BJ (cell line): ENCODE measurements around the gene UQCC2. TPM values are rescaled to one million over a fixed set of nuclear protein-coding genes. Genes with fewer than 3 reads are reported as not detected.

Source experiments
- CTCF ChIA-PET: fragments of 350-600 bp; formaldehyde crosslinking; extraction: SDS; loops from one replicate; lab custom pipeline; 2021; ENCODE audit warnings: antibody characterized with exemption, inconsistent platforms; lab: Yijun Ruan, JAX
- POLR2A ChIA-PET: fragments of 300-600 bp; sonication (Branson Sonifier 250); formaldehyde crosslinking; extraction: SDS; loops from one replicate; lab custom pipeline; 2021; ENCODE audit warnings: antibody characterized with exemption; lab: Charles Lee
- DNase-seq: peaks from one replicate; pipeline ENCODE4 v3.0.0-alpha.2; 2011; ENCODE audit warnings: low read depth
- H3K27me3 ChIP-seq: 2 replicates; pipeline ENCODE4 v1.6.0; 2011; ENCODE audit warnings: low read length; ENCODE audit not compliant: control insufficient read depth, insufficient read depth
- H3K36me3 ChIP-seq: 2 replicates; pipeline ENCODE4 v1.5.1; 2011; ENCODE audit warnings: low read length; ENCODE audit not compliant: control insufficient read depth, insufficient read depth
- H3K4me3 ChIP-seq: 2 replicates; pipeline ENCODE4 v1.5.1; 2011; ENCODE audit warnings: low read depth, mild to moderate bottlenecking, control low read depth, low read length
- CTCF ChIP-seq: IDR thresholded peaks from 2 replicates; pipeline ENCODE4 v1.5.1; 2011; ENCODE audit warnings: low read depth, mild to moderate bottlenecking, control low read depth, inconsistent platforms, low read length, moderate library complexity; ENCODE audit not compliant: insufficient read depth
- polyA plus RNA-seq: library from polyadenylated mRNA; depleted of rRNA; stranded (reverse); fragments of >200 nt; gene quantifications from 2 replicates; pipeline ENCODE4 v1.2.3, GENCODE V29; 2011

The UQCC2 gene
- polyA plus RNA-seq, 1 experiment: 51.7 TPM

- H3K36me3 ChIP-seq: no peaks in the 10 kb centered on the region
- DNase-seq: no peak
- POLR2A ChIA-PET: no interaction called here
- H3K27me3 ChIP-seq: peaks cover 3% of the 10 kb centered on the region
- H3K4me3 ChIP-seq: no peak overlapping the region
- TF ChIP-seq CTCF: no peak
- CTCF ChIA-PET: interaction anchor here (1.1 to 3.1 kb wide), 2 partner anchors 27 to 36 kb away, joined by 4 to 15 read pairs; no protein-coding TSS in a partner anchor
Measured at GRCh38 chr6:33735216-33735615, 23.7 kb upstream of the UQCC2 start.

DNA sequence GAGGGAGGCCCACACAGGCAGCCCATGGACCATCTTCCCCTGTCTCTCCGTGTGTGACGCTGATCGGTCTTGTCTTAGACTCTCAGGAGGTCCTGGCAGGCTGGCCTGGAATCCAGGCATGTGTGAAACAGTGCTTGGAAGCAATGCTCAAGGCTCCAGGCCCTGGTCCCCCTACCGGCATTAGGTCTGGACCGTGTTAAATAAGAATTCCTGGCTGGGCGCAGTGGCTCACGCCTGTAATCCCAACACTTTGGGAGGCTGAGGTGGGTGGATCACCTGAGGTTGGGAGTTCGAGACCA, 22.2 kb upstream of the UQCC2 start:
- ChIA-PET CTCF (interaction anchor here (1.0 to 1.9 kb wide), 2 partner anchors 10 to 294 kb away, joined by 3 to 11 read pairs; no protein-coding TSS in a partner anchor), POLR2A (no interaction called here)
- Histone ChIP-seq H3K4me3 (no peak overlapping the region), H3K36me3 (no peaks in the 10 kb centered on the region), H3K27me3 (peaks cover 3% of the 10 kb centered on the region)
- no peak for DNase-seq
- no peak for TF ChIP-seq CTCF

- Histone ChIP-seq H3K27me3 (peaks cover 6% of the 10 kb centered on the region), H3K36me3 (no peaks in the 10 kb centered on the region), H3K4me3 (no peak overlapping the region)
- TF ChIP-seq CTCF: peak; percentile 15; the same call in 1 of the 2 replicates
- ChIA-PET CTCF (interaction anchor here (0.8 to 1.9 kb wide), 7 partner anchors 11 to 295 kb away, joined by 3 to 11 read pairs (median 3); partner anchors contain the start of gene UQCC2), POLR2A (no interaction called here)
- no peak for DNase-seq
Measured at GRCh38 chr6:33732817-33733708, 21.6 kb upstream of the UQCC2 start.

DNA sequence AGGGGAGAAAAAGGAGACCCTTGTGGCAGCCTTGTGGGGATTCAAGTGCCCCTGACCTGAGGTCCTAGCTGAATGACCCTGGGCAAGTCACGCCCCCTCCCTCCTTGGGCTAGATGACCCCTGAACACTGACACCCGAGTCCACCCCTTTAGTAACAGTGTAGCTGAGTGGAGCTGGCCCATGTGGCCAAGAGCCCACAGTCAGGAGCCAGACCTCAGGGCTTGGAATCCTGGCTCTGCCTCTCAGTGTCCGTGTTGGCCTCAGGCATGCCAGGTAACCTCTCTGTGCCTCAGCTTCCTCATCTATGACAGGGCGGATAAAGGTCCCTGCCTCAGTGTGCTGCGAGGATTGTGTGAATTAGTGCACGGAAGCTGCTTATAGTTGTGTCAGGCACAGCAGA, 20.9 kb upstream of the UQCC2 start:
- Histone ChIP-seq H3K36me3 (no peaks in the 10 kb centered on the region), H3K4me3 (no peak overlapping the region), H3K27me3 (peaks cover 6% of the 10 kb centered on the region)
- ChIA-PET CTCF (interaction anchor here (0.8 to 1.9 kb wide), 6 partner anchors 10 to 296 kb away, joined by 3 to 11 read pairs (median 4); partner anchors contain the start of gene UQCC2), POLR2A (no interaction called here)
- no peak for DNase-seq
- no peak for TF ChIP-seq CTCF

DNA sequence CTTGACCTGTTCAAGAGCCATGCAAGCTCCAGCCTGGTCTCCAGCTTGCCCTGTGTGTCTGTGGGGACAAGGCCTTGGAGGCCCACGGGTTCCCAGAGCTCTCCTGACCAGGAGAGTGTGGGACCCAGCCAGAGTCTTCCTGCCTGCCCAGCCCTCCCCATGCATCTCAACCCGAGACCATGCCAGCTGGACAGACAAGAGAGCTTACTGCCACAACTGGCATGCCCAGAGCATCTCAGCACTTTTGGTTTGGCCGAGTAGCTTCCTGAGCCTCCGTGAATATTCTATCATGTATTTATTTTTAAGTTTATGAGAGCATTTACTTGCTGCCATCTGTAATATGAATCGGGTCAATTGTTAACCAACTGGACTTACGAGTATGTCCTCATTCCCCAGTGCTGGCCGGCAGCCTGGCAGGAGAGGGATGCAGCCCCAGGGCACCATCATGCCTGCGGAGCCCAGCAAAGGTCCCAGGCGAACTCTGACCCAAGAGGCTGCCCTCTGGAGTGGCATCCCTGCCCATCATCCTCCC, 20.3 kb upstream of the UQCC2 start:
- Histone ChIP-seq H3K4me3 (no peak overlapping the region), H3K27me3 (peaks cover 8% of the 10 kb centered on the region), H3K36me3 (no peaks in the 10 kb centered on the region)
- DNase-seq: no peak
- no peak for TF ChIP-seq CTCF
- ChIA-PET CTCF (interaction anchor here (0.8 to 1.9 kb wide), 6 partner anchors 10 to 31 kb away, joined by 3 to 11 read pairs (median 4); partner anchors contain the start of gene UQCC2), POLR2A (no interaction called here)
